ENCODE measurements around the gene TRIM67. TPM values are rescaled to one million over a fixed set of nuclear protein-coding genes. Genes with fewer than 3 reads are reported as not detected.

TRIM67 gene
- total and polyA plus RNA-seq, 9 of the 15 experiments (the other 6 are each of a cell fraction or from before 2014, with no cell fraction given) = 0.04 to 0.60 (median 0.31) TPM

DNA sequence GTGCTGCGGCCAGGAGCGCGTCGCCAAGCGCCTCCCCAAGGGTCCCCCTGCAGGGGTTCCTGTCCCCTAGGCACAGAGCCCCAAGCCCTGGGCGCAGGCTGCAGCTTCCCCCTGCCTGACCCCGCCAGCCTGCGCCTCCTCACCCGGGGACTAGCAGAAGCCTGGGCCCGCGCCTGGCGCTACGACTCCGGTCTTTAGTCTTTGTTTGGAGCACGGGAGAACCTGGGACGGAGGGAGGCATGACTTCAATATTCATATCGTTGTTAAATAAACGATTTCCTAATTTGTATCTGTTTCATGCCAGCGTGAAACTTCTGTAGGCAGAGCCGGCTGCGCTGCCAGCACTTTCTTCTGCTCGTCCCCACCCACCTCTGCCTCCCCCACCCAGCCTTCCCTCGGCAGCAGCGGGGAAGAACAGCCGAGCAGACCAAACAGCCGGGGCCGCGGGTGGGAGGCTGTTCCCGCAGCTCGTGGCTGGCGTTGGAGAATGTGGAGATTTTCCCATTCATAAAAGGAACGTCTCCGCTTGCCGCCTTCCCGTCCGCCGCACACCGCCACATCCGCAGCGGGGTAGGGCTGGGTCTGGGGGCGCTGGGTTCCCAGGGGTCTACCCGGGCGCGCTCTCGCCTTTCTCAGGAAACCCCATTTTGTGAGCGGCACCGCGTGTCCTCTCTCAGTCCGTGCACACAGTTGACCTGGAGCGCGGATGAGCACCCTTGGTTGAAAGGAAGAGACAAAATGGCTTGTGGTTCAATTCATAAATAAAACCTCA, 777 bp upstream of the TRIM67 start:
- H4K20me1 ChIP-seq (replicated peaks; ENCODE audit: control insufficient read depth, insufficient read depth, low read length) = no peaks in the 10 kb centered on the region; the same call in 1 of the 2 replicates
- in situ Hi-C loops (cut with MboI) = no loop called here
- no peaks in the 10 kb centered on the region for H3K9me1 ChIP-seq (ENCODE audit: control insufficient read depth, insufficient read depth, low read length)
- BruUV-seq (replicated peaks) = no TSS peak
- DNase-seq (ENCODE audit: extremely low read depth in 1 of 4, low spot score in 3 of 4) (no peak), ATAC-seq (no peak), FAIRE-seq (no peak)
- H3K4me2 ChIP-seq (ENCODE audit: insufficient read depth, low read length) = peak overlapping the region; percentile 82; the same call in 1 of the 2 replicates
- CTCF ChIA-PET (ENCODE audit: low intra/inter-chr PET ratio) = no interaction called here
- no peaks in the 10 kb centered on the region for H3K79me2 ChIP-seq (ENCODE audit: control insufficient read depth, insufficient read depth, low read length)
- no peak overlapping the region for H3K4me3 ChIP-seq
- WGBS (ENCODE audit: insufficient coverage, low coverage, missing lambda C conversion rate) = 71% methylated on average over 51 of the region's 51 CpGs
- TF ChIP-seq MBD1 (CRISPR knock-in tag; IDR thresholded peaks at IDR 0.05) = peak; percentile 74; the same call in 1 of the 2 replicates
- TF ChIP-seq, protein P1, sequence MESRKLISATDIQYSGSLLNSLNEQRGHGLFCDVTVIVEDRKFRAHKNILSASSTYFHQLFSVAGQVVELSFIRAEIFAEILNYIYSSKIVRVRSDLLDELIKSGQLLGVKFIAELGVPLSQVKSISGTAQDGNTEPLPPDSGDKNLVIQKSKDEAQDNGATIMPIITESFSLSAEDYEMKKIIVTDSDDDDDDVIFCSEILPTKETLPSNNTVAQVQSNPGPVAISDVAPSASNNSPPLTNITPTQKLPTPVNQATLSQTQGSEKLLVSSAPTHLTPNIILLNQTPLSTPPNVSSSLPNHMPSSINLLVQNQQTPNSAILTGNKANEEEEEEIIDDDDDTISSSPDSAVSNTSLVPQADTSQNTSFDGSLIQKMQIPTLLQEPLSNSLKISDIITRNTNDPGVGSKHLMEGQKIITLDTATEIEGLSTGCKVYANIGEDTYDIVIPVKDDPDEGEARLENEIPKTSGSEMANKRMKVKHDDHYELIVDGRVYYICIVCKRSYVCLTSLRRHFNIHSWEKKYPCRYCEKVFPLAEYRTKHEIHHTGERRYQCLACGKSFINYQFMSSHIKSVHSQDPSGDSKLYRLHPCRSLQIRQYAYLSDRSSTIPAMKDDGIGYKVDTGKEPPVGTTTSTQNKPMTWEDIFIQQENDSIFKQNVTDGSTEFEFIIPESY (CRISPR knock-in tag; IDR thresholded peaks at IDR 0.05) = 0 out of 2 replicates have a peak, but pooled peaks have one; percentile 5
- TF ChIP-seq NFIC (IDR thresholded peaks at IDR 0.05) = no peak
- TF ChIP-seq U2AF1 (optimal IDR thresholded peaks at IDR 0.05; ENCODE audit: low read depth, low read length) = no peak
- TF ChIP-seq, protein P2, sequence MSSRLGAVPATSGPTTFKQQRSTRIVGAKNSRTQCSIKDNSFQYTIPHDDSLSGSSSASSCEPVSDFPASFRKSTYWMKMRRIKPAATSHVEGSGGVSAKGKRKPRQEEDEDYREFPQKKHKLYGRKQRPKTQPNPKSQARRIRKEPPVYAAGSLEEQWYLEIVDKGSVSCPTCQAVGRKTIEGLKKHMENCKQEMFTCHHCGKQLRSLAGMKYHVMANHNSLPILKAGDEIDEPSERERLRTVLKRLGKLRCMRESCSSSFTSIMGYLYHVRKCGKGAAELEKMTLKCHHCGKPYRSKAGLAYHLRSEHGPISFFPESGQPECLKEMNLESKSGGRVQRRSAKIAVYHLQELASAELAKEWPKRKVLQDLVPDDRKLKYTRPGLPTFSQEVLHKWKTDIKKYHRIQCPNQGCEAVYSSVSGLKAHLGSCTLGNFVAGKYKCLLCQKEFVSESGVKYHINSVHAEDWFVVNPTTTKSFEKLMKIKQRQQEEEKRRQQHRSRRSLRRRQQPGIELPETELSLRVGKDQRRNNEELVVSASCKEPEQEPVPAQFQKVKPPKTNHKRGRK (tag; IDR thresholded peaks at IDR 0.05) = no peak
- TF ChIP-seq HOMEZ (CRISPR knock-in tag; IDR thresholded peaks at IDR 0.05) = no peak
- no peak for TF ChIP-seq NR4A1 (CRISPR knock-in tag; IDR thresholded peaks at IDR 0.05)
- TF ChIP-seq NR4A1 (tag; IDR thresholded peaks at IDR 0.05) = peak; percentile 39; the same call in 1 of the 2 replicates
- peaks cover 20 to 44% of the 10 kb centered on the region in 2 experiments for H3K4me1 ChIP-seq (replicated peaks in 1 of 2; ENCODE audit: control insufficient read depth in 2 of 2, insufficient read depth in 2 of 2, low read length in 2 of 2)
- no peak overlapping the region for H2AFZ ChIP-seq (ENCODE audit: low read depth, low read length)
- no peaks in the 10 kb centered on the region; a peak in 1 of 5 replicates for H3K27me3 ChIP-seq (ENCODE audit: control insufficient read depth in 2 of 2, insufficient read depth in 2 of 2, low read length in 2 of 2)
- H3K27ac ChIP-seq (ENCODE audit: extremely low read depth, low read depth, low read length) = no peak overlapping the region
- 0 out of 4 replicates have a peak overlapping the region, but pooled peaks of 1 of the 2 experiments have one; percentile 55 for H3K9ac ChIP-seq (ENCODE audit: insufficient read depth in 1 of 2, low read depth in 2 of 2, low read length in 2 of 2)
- H3K36me3 ChIP-seq (ENCODE audit: control insufficient read depth, insufficient read depth, low read length) = no peaks in the 10 kb centered on the region
- POLR2A ChIA-PET = interaction anchor here (0.9 to 1.3 kb wide), 6 partner anchors 10 to 341 kb away, joined by 4 to 6 read pairs (median 5); no protein-coding TSS in a partner anchor
- intact Hi-C loops (cut with micrococcal nuclease) = loop anchor here (1.0 kb wide), 1 partner anchor 39 kb away; no protein-coding TSS in a partner anchor
- H3K9me3 ChIP-seq (replicated peaks; ENCODE audit: control insufficient read depth, insufficient read depth, low read depth, low read length) = no peaks in the 10 kb centered on the region

Data from K562 (cell line).